SIG-M5 (cell line): ENCODE data around the gene AIFM3.
"Not testable (repeated sequence)": the region's sequence is repeated elsewhere in the genome, so short reads cannot be mapped to it uniquely, and the experiment has no call there.

Experiments used
- DNase-seq: peaks from one replicate; lab custom pipeline; 2025; lab: John Stamatoyannopoulos, UW

AIFM3 gene

GRCh38 chr22:20966883-20967696 lies at the start of gene AIFM3:
Gene AIFM3, plus strand, starts transcription at chr22:20967255. Its CDS starts 690 bp downstream, at chr22:20967945.
- no peak for DNase-seq

GRCh38 chr22:20918663-20919218 lies 48.3 kb upstream of the AIFM3 start:
- no peak for DNase-seq

GRCh38 chr22:20919718-20920117 lies 47.3 kb upstream of the AIFM3 start:
- no peak for DNase-seq

- no peak for DNase-seq
Observed at GRCh38 chr22:20920881-20921203, 46.2 kb upstream of the AIFM3 start.

GRCh38 chr22:20922141-20922751 lies 44.8 kb upstream of the AIFM3 start:
- no peak for DNase-seq

GRCh38 chr22:20926243-20926642 lies 40.8 kb upstream of the AIFM3 start:
- no peak for DNase-seq

GRCh38 chr22:20927940-20928572 lies 39.0 kb upstream of the AIFM3 start:
- DNase-seq: no peak

GRCh38 chr22:20928573-20928967 lies 38.5 kb upstream of the AIFM3 start:
- no peak for DNase-seq

GRCh38 chr22:20930004-20930403 lies 37.1 kb upstream of the AIFM3 start:
- no peak for DNase-seq

- not testable (repeated sequence) for DNase-seq
Observed at GRCh38 chr22:20930435-20930834, 36.6 kb upstream of the AIFM3 start.

- no peak for DNase-seq
Observed at GRCh38 chr22:20931126-20931654, 35.9 kb upstream of the AIFM3 start.

GRCh38 chr22:20933910-20934309 lies 33.1 kb upstream of the AIFM3 start:
- DNase-seq: no peak

GRCh38 chr22:20935049-20935448 lies 32.0 kb upstream of the AIFM3 start:
- not testable (repeated sequence) for DNase-seq

- DNase-seq: not testable (repeated sequence)
Observed at GRCh38 chr22:20935780-20936539, 31.1 kb upstream of the AIFM3 start.

- no peak for DNase-seq
Observed at GRCh38 chr22:20937031-20937793, 29.8 kb upstream of the AIFM3 start.

GRCh38 chr22:20937794-20938671 lies 29.0 kb upstream of the AIFM3 start:
- no peak for DNase-seq

GRCh38 chr22:20939457-20940185 lies 27.4 kb upstream of the AIFM3 start:
- not testable (repeated sequence) for DNase-seq

GRCh38 chr22:20940186-20940651 lies 26.8 kb upstream of the AIFM3 start:
- no peak for DNase-seq

GRCh38 chr22:20940904-20941385 lies 26.1 kb upstream of the AIFM3 start:
- no peak for DNase-seq
